ENCODE data around the gene FYCO1. TPM values are rescaled to one million over a fixed set of nuclear protein-coding genes. Genes with fewer than 3 reads are reported as not detected.

The FYCO1 gene
- polyA plus RNA-seq, 3 donors: 0.59 to 5.0 (median 1.3) TPM

DNA sequence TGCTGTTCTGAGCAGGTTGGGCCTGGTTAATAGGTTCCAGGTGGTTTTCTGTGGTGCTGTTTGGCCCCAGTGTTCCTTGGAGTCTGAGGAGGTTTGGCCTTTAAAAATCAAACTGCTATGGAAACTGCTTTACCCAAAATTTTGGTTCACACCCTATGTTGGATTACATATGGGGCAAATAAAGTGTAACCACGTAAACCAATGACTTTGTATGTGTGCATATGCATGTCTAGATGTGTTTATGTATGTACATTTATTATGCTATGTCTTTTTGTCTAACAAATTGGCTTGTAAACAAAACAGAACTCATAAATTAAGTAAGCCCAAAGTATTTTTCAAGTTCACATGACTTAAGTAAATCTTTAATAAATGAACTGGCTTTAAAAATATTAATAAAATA is 40.6 kb upstream of the FYCO1 start:
- H3K27me3 Mint-ChIP-seq (ENCODE audit: low read depth in 3 of 3): peaks cover 0 to 13% (median 0%) of the 10 kb centered on the region in 3 donors
- H3K4me3 Mint-ChIP-seq: no peak overlapping the region
- Histone ChIP-seq H3K79me2 (ENCODE audit: insufficient read depth, low read length) (no peaks in the 10 kb centered on the region), H2AFZ (ENCODE audit: insufficient read depth, low read depth, low read length, poor library complexity, severe bottlenecking) (no peak overlapping the region), H3K27ac (ENCODE audit: low read depth in 1 of 2, low read length in 2 of 2) (no peak overlapping the region), H3K27me3 (ENCODE audit: control insufficient read depth in 2 of 2, insufficient read depth in 2 of 2, low read length in 2 of 2) (no peaks in the 10 kb centered on the region), H3K4me3 (replicated peaks in 1 of 3; ENCODE audit: low read depth in 2 of 3, low read length in 3 of 3) (no peak overlapping the region), H3K9ac (ENCODE audit: insufficient read depth, low read length, poor library complexity, severe bottlenecking) (no peak overlapping the region), H3K4me2 (replicated peaks; ENCODE audit: extremely low read depth, low read length, poor library complexity, severe bottlenecking) (no peak overlapping the region), H3K9me3 (replicated peaks in 1 of 2; ENCODE audit: control insufficient read depth in 1 of 2, insufficient read depth in 1 of 2, low read length in 2 of 2) (peaks cover 7 to 12% of the 10 kb centered on the region in 2 donors), H4K20me1 (ENCODE audit: insufficient read depth, low read length) (no peaks in the 10 kb centered on the region), H3K4me1 (ENCODE audit: control insufficient read depth in 1 of 2, insufficient read depth in 2 of 2, low read length in 2 of 2) (no peaks in the 10 kb centered on the region), H3K36me3 (replicated peaks in 1 of 2; ENCODE audit: control insufficient read depth in 1 of 2, insufficient read depth in 2 of 2, low read length in 2 of 2) (no peaks in the 10 kb centered on the region)
- WGBS (ENCODE audit: insufficient coverage): no CpG with 5 or more reads among the region's 1 CpG
- H3K36me3 Mint-ChIP-seq: peaks cover 0 to 2% of the 10 kb centered on the region in 2 donors
- peaks cover 2 to 9% (median 6%) of the 10 kb centered on the region in 7 donors for H3K9me3 Mint-ChIP-seq
- peaks cover 2% of the 10 kb centered on the region for H3K4me1 Mint-ChIP-seq
- no peak for TF ChIP-seq CTCF (IDR thresholded peaks at IDR 0.05)
- DNase-seq: no peak
- no peak overlapping the region for H3K27ac Mint-ChIP-seq
- intact Hi-C loops (cut with micrococcal nuclease): no loop called here

GRCh38 chr3:46031747-46032146 is 36.1 kb upstream of the FYCO1 start:
- 100% methylated on average over 1 of the region's 2 CpGs for WGBS (ENCODE audit: insufficient coverage)
- H3K27me3 ChIP-seq (ENCODE audit: control insufficient read depth in 2 of 2, insufficient read depth in 2 of 2, low read length in 2 of 2): no peaks in the 10 kb centered on the region
- intact Hi-C loops (cut with micrococcal nuclease): no loop called here
- no peak for TF ChIP-seq CTCF (IDR thresholded peaks at IDR 0.05)
- H3K9me3 ChIP-seq (replicated peaks in 1 of 2; ENCODE audit: control insufficient read depth in 1 of 2, insufficient read depth in 1 of 2, low read length in 2 of 2): peaks cover 7 to 30% of the 10 kb centered on the region in 2 donors
- no peak for DNase-seq
- no peak overlapping the region for H3K27ac Mint-ChIP-seq
- peaks cover 0 to 13% (median 0%) of the 10 kb centered on the region in 3 donors for H3K27me3 Mint-ChIP-seq (ENCODE audit: low read depth in 3 of 3)
- H3K27ac ChIP-seq (ENCODE audit: low read depth in 1 of 2, low read length in 2 of 2): no peak overlapping the region
- no peak overlapping the region for H3K4me3 Mint-ChIP-seq
- peaks cover 9 to 17% of the 10 kb centered on the region in 2 donors for H3K4me1 ChIP-seq (ENCODE audit: control insufficient read depth in 1 of 2, insufficient read depth in 2 of 2, low read length in 2 of 2)
- H4K20me1 ChIP-seq (ENCODE audit: insufficient read depth, low read length): no peaks in the 10 kb centered on the region
- peaks cover 3 to 5% of the 10 kb centered on the region in 2 donors for H3K36me3 Mint-ChIP-seq
- no peak overlapping the region for H3K9ac ChIP-seq (ENCODE audit: insufficient read depth, low read length, poor library complexity, severe bottlenecking)
- H3K79me2 ChIP-seq (ENCODE audit: insufficient read depth, low read length): no peaks in the 10 kb centered on the region
- peaks cover 13 to 28% (median 16%) of the 10 kb centered on the region in 7 donors for H3K9me3 Mint-ChIP-seq
- peaks cover 18% of the 10 kb centered on the region for H3K4me1 Mint-ChIP-seq
- H3K4me2 ChIP-seq (replicated peaks; ENCODE audit: extremely low read depth, low read length, poor library complexity, severe bottlenecking): no peak overlapping the region
- H3K4me3 ChIP-seq (replicated peaks in 1 of 3; ENCODE audit: low read depth in 2 of 3, low read length in 3 of 3): no peak overlapping the region
- H3K36me3 ChIP-seq (replicated peaks in 1 of 2; ENCODE audit: control insufficient read depth in 1 of 2, insufficient read depth in 2 of 2, low read length in 2 of 2): no peaks in the 10 kb centered on the region
- no peak overlapping the region for H2AFZ ChIP-seq (ENCODE audit: insufficient read depth, low read depth, low read length, poor library complexity, severe bottlenecking)
